Measurements from ENCODE around the gene NIT2. TPM values are rescaled to one million over a fixed set of nuclear protein-coding genes. Genes with fewer than 3 reads are reported as not detected.

The NIT2 gene
- total RNA-seq, 2 donors from 2014 or later = 35.5 to 48.1 TPM

GRCh38 chr3:100316641-100317069 lies 17.9 kb upstream of the NIT2 start:
- H3K36me3 Mint-ChIP-seq (ENCODE audit: low read depth) = peaks cover 19% of the 10 kb centered on the region
- Histone ChIP-seq H3K27ac (ENCODE audit: low read depth, low read length) (no peak overlapping the region), H3K4me3 (ENCODE audit: low read length) (no peak overlapping the region), H3K4me1 (ENCODE audit: control insufficient read depth, insufficient read depth, low read length) (no peaks in the 10 kb centered on the region), H3K36me3 (ENCODE audit: control insufficient read depth, insufficient read depth, low read length) (peaks cover 47% of the 10 kb centered on the region), H3K27me3 (ENCODE audit: control insufficient read depth, insufficient read depth, low read length, poor library complexity, severe bottlenecking) (no peaks in the 10 kb centered on the region), H3K9me3 (ENCODE audit: control insufficient read depth, low read length) (no peaks in the 10 kb centered on the region), H3K9ac (ENCODE audit: extremely low read depth, low read length, poor library complexity, severe bottlenecking) (no peak overlapping the region)
- peak; percentile 57 for DNase-seq
- H3K27ac Mint-ChIP-seq = no peak overlapping the region
- no peaks in the 10 kb centered on the region for H3K9me3 Mint-ChIP-seq
- H3K4me3 Mint-ChIP-seq = no peak overlapping the region
- WGBS, 2 experiments (ENCODE audit: insufficient coverage in 1 of 2, insufficient read length in 1 of 2) = 85 to 90% methylated on average over 7 to 8 of the region's 8 CpGs
- TF ChIP-seq CTCF (conservative IDR thresholded peaks at IDR 0.05) = peak; percentile 84
- H3K27me3 Mint-ChIP-seq (ENCODE audit: insufficient read depth) = no peaks in the 10 kb centered on the region
- H3K4me1 Mint-ChIP-seq = no peaks in the 10 kb centered on the region

DNA sequence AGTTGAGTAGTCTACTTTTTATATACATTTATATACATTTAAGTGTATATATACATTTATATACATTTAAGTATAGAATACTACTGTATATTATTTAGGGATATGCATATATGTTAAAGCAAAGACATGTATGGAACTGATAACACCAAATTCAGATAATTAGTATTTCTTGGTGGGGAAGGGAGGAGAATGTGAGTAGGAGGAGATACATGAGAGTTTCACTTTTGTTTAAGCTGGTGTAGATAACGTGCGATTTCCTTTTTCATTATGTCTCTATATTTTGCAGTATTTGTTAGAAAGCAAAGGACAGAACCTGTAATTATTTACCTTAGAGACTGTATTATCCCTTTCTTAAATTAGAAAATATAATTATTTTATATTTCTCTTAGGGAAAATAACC lies 16.6 kb upstream of the NIT2 start:
- no peaks in the 10 kb centered on the region for H3K4me1 Mint-ChIP-seq
- Histone ChIP-seq H3K4me3 (ENCODE audit: low read length) (no peak overlapping the region), H3K9me3 (ENCODE audit: control insufficient read depth, low read length) (no peaks in the 10 kb centered on the region), H3K27me3 (ENCODE audit: control insufficient read depth, insufficient read depth, low read length, poor library complexity, severe bottlenecking) (no peaks in the 10 kb centered on the region), H3K27ac (ENCODE audit: low read depth, low read length) (no peak overlapping the region), H3K9ac (ENCODE audit: extremely low read depth, low read length, poor library complexity, severe bottlenecking) (no peak overlapping the region), H3K36me3 (ENCODE audit: control insufficient read depth, insufficient read depth, low read length) (peaks cover 44% of the 10 kb centered on the region), H3K4me1 (ENCODE audit: control insufficient read depth, insufficient read depth, low read length) (no peaks in the 10 kb centered on the region)
- H3K4me3 Mint-ChIP-seq = no peak overlapping the region
- H3K27me3 Mint-ChIP-seq (ENCODE audit: insufficient read depth) = no peaks in the 10 kb centered on the region
- H3K9me3 Mint-ChIP-seq = no peaks in the 10 kb centered on the region
- no peak for DNase-seq
- H3K36me3 Mint-ChIP-seq (ENCODE audit: low read depth) = peaks cover 20% of the 10 kb centered on the region
- no peak overlapping the region for H3K27ac Mint-ChIP-seq
- TF ChIP-seq CTCF (conservative IDR thresholded peaks at IDR 0.05) = no peak
- 100% methylated on average over 2 of the region's 2 CpGs; no CpG with 5 or more reads in 1 of the 2 experiments for WGBS, 2 experiments (ENCODE audit: insufficient coverage in 1 of 2, insufficient read length in 1 of 2)

DNA sequence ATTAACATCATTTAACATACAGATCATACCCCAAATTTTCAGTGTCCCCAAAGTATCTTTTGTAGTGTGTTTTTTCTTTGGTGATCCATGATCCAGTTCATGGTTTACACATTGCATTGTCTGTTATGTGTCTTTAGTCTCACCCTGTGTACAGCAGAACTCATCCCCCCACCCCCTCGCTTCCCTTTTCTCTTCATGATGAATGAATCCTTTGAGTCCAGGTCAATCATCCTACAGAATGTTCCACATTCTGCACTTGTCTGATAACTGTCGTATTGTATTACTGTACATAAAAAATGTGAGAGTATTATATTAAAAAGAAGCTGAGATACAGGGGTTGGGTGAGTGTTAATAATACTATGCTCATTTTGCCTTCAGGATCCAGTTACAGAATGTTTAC lies 14.6 kb upstream of the NIT2 start:
- Histone ChIP-seq H3K9me3 (ENCODE audit: control insufficient read depth, low read length) (no peaks in the 10 kb centered on the region), H3K9ac (ENCODE audit: extremely low read depth, low read length, poor library complexity, severe bottlenecking) (no peak overlapping the region), H3K4me1 (ENCODE audit: control insufficient read depth, insufficient read depth, low read length) (no peaks in the 10 kb centered on the region), H3K36me3 (ENCODE audit: control insufficient read depth, insufficient read depth, low read length) (peaks cover 37% of the 10 kb centered on the region), H3K27ac (ENCODE audit: low read depth, low read length) (no peak overlapping the region), H3K27me3 (ENCODE audit: control insufficient read depth, insufficient read depth, low read length, poor library complexity, severe bottlenecking) (no peaks in the 10 kb centered on the region), H3K4me3 (ENCODE audit: low read length) (no peak overlapping the region)
- Mint-ChIP-seq H3K4me1 (no peaks in the 10 kb centered on the region), H3K4me3 (no peak overlapping the region), H3K27ac (no peak overlapping the region), H3K9me3 (no peaks in the 10 kb centered on the region), H3K36me3 (ENCODE audit: low read depth) (peaks cover 12% of the 10 kb centered on the region), H3K27me3 (ENCODE audit: insufficient read depth) (no peaks in the 10 kb centered on the region)
- 94 to 100% methylated on average over 1 to 2 of the region's 2 CpGs for WGBS, 2 experiments (ENCODE audit: insufficient coverage in 1 of 2, insufficient read length in 1 of 2)
- TF ChIP-seq CTCF (conservative IDR thresholded peaks at IDR 0.05) = no peak
- no peak for DNase-seq
